CD4-positive, alpha-beta T cell treated with Interleukin-6 for 4 hours (primary cell): Measurements from ENCODE around the gene SHISA9.
"Not testable (repeated sequence)": the region's sequence is repeated elsewhere in the genome, so short reads cannot be mapped to it uniquely, and the experiment has no call there.

Source experiments
- DNase-seq: peaks from one replicate; pipeline ENCODE4 v3.0.0-alpha.2; 2020; ENCODE audit warnings: mixed read lengths

The SHISA9 gene

GRCh38 chr16:12901597-12902461, at the start of gene SHISA9:
SHISA9 (plus strand) TSS chr16:12901598.
- no peak for DNase-seq

- DNase-seq: no peak
Measured at GRCh38 chr16:12853972-12854371, 47.4 kb upstream of the SHISA9 start.

GRCh38 chr16:12857435-12857834, 44.0 kb upstream of the SHISA9 start:
- DNase-seq: not testable (repeated sequence)

GRCh38 chr16:12862327-12862726, 39.1 kb upstream of the SHISA9 start:
- no peak for DNase-seq

- DNase-seq: no peak
Measured at GRCh38 chr16:12862941-12863340, 38.5 kb upstream of the SHISA9 start.

- no peak for DNase-seq
Measured at GRCh38 chr16:12866981-12867551, 34.3 kb upstream of the SHISA9 start.

GRCh38 chr16:12868169-12868568, 33.2 kb upstream of the SHISA9 start:
- DNase-seq: no peak

- no peak for DNase-seq
Measured at GRCh38 chr16:12868788-12869187, 32.6 kb upstream of the SHISA9 start.

GRCh38 chr16:12869698-12870427, 31.5 kb upstream of the SHISA9 start:
- no peak for DNase-seq

GRCh38 chr16:12871784-12872183, 29.6 kb upstream of the SHISA9 start:
- no peak for DNase-seq

GRCh38 chr16:12874186-12874585, 27.2 kb upstream of the SHISA9 start:
- no peak for DNase-seq

- no peak for DNase-seq
Measured at GRCh38 chr16:12876778-12877177, 24.6 kb upstream of the SHISA9 start.

GRCh38 chr16:12878973-12879372, 22.4 kb upstream of the SHISA9 start:
- no peak for DNase-seq

GRCh38 chr16:12879812-12880211, 21.6 kb upstream of the SHISA9 start:
- no peak for DNase-seq

GRCh38 chr16:12881182-12881581, 20.2 kb upstream of the SHISA9 start:
- no peak for DNase-seq

GRCh38 chr16:12881740-12882139, 19.7 kb upstream of the SHISA9 start:
- DNase-seq: no peak

GRCh38 chr16:12885742-12886141, 15.7 kb upstream of the SHISA9 start:
- DNase-seq: no peak

- DNase-seq: no peak
Measured at GRCh38 chr16:12891836-12892235, 9.6 kb upstream of the SHISA9 start.

- DNase-seq: no peak
Measured at GRCh38 chr16:12893050-12893750, 8.2 kb upstream of the SHISA9 start.

GRCh38 chr16:12896562-12896961, 4.8 kb upstream of the SHISA9 start:
- no peak for DNase-seq

- DNase-seq: no peak
Measured at GRCh38 chr16:12898551-12898950, 2.8 kb upstream of the SHISA9 start.

- DNase-seq: no peak
Measured at GRCh38 chr16:12899529-12900143, 1.8 kb upstream of the SHISA9 start.

GRCh38 chr16:12900156-12900555, 1.2 kb upstream of the SHISA9 start:
- no peak for DNase-seq
